Measurements from ENCODE around the gene DLL1.

Gene DLL1

DNA sequence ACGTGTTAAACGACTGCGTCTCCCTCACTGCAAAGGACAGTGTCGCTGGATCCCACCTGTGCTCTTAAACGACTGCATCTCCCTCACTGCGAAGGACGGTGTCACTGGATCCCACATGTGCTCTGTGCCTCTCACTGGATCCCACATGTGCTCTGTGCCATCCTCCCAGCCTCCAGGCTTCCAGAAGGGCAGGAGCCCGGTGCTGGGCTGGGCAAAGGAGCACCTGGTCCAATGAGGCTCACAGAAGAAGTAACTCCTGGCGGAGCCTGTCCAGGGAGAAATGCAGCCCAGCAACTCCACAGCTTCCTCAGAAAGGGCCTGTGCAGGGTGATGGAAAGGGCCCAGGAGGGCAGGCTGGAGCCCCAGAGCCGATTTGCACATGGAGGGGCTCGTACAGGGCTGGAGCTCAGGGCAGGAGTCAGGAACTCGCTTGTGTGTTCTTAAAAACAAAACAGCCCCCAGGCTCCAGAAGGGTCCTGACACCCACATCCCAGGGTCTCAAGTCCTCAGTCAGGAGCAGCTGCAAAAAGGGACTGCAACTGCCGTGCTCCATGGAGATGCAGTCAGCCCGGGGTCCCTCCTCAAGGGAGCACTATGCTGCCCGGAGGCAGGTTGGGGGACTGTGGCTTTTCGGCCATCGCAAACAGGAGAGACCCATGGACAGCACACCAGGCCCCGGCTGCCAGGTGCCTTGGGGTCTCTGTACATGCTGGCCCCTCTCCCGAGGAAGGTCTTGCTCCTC, 52.7 kb downstream of the DLL1 start:
- DNase-seq (ENCODE audit: low spot score), result no peak
- TF ChIP-seq, protein P1, sequence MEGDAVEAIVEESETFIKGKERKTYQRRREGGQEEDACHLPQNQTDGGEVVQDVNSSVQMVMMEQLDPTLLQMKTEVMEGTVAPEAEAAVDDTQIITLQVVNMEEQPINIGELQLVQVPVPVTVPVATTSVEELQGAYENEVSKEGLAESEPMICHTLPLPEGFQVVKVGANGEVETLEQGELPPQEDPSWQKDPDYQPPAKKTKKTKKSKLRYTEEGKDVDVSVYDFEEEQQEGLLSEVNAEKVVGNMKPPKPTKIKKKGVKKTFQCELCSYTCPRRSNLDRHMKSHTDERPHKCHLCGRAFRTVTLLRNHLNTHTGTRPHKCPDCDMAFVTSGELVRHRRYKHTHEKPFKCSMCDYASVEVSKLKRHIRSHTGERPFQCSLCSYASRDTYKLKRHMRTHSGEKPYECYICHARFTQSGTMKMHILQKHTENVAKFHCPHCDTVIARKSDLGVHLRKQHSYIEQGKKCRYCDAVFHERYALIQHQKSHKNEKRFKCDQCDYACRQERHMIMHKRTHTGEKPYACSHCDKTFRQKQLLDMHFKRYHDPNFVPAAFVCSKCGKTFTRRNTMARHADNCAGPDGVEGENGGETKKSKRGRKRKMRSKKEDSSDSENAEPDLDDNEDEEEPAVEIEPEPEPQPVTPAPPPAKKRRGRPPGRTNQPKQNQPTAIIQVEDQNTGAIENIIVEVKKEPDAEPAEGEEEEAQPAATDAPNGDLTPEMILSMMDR (IDR thresholded peaks at IDR 0.05; ENCODE audit: extremely low read depth, missing control alignments), result no peak

DNA sequence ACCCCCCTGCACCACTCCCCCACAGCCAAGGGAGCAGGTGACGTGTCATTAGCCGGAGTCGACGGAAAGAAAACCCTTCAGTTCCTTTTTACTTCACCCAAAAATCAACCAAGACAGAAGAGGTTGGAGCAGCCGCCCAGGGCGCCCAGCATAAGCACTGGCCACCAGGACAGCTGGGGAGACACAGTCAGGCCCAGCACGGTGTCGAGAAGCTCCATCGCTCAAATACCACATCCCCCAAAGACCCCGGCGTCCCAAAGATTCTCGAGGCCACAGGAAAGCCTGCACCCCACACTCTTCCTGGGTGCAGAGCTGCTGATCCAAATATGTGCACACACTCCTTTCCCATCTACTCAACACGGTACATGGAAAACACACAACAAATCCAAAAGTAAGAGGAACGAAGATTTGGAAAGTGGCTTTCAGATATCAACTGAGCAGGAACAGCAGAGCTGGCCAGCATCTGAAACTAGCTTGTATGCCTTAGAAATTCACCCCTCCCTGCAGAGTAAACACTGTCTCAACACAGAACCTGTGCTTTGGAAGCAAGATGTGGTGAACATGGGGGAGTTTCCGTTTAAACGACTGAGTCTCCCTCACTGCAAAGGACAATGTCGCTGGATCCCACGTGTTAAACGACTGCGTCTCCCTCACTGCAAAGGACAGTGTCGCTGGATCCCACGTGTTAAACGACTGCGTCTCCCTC, 54.6 kb downstream of the DLL1 start:
- TF ChIP-seq, protein P1 (IDR thresholded peaks at IDR 0.05; ENCODE audit: extremely low read depth, missing control alignments), result no peak
- no peak for DNase-seq (ENCODE audit: low spot score)

DNA sequence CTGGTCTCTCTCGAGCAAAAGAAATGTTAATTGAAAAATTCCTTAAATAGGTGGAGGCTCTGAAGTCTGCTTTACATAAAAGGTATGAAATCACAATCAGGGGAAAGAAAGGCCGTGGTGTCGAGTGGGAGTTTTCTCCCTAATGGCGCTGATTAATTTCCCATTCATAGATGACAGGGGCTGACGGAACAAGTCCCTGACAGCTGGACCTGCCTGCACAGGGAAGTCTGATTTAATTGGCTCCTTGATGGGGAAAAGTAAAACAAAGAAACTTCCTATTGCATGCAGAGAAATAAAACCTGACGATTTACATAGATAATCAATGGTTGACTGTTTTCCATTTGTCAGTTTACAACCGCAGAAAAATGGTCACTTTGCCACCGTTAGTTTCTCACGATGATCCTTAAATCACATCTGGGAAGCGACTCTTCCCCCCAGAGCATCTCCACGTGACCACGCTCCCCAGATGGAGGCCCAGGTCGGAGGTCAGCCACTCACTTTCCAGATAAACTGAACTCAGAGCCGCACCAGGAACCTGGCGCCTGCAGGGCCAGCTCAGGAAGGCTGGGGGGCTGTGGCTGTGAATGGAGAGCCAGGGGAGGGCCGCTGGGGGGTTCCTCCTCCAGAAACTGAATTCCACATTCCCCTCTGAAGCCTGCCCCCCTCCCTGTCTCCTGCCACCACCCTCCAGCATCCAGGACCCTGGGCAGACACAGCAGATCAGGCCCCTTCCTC, 55.3 kb downstream of the DLL1 start:
- TF ChIP-seq, protein P1 (IDR thresholded peaks at IDR 0.05; ENCODE audit: extremely low read depth, missing control alignments), result no peak
- DNase-seq (ENCODE audit: low spot score), result no peak

DNA sequence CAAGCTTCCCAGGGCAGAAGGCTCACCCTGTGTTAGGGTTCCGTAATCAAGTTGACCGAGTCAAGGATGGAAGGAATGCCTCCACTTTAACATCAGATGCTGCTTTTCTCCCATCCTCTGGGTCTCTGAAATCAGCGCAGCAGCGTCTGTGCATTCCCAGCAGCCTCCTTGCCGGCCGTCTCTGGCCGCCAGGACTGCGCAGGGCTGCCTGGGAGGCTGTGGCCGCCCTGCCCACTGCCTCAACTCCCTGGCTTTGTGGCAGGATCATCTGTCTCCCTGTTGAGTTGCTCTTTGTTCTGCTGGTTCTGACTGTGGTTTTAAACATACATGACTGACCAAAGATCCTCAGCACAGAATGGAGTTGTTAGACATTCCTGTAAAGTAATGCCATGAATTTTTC, 56.5 kb downstream of the DLL1 start:
- TF ChIP-seq, protein P1 (IDR thresholded peaks at IDR 0.05; ENCODE audit: extremely low read depth, missing control alignments), result no peak
- DNase-seq (ENCODE audit: low spot score), result no peak

DNA sequence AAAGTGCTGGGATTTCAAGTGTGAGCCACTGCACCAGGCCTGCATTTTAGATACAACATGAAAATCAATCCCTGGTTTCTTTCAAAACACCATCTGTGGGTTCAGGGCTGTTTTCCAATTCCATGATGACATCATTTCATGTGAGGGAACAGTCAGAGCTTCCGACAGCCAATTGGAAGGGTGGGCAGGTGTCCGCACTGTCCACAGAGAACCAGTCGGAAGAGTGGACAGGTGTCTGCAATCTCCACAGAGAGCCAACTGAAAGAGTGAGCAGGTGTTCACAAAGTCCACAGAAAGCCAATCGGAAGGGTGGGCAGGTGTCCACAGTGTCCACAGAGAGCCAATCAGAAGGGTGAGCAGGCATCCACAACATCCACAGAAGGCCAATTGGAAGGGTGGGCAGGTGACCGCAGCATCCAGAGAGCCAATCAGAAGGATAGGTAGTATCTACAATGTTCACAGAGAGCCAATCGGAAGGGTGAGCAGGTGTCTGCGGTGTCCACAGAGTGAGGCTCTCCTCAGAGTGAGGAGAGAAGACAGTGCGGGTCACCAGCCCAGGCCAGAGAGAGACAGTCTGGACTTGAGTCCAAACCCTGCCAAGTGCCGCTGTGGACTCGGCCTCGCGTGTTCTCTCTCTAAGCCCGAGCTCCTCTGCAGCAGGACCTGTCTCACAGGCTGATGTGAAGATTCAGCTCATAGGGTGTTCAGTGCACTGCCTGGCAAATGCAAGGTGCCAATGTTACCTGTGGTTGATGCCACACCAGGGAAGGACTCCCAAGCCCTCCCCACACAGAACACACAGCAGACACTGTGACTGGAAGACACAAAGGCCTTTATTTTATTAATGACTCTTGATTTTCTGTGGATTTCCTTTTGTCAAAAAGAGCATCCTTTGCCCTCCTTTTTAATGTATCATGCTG, 57.3 kb downstream of the DLL1 start:
- TF ChIP-seq, protein P1 (IDR thresholded peaks at IDR 0.05; ENCODE audit: extremely low read depth, missing control alignments), result no peak
- no peak for DNase-seq (ENCODE audit: low spot score)
